GM10847 (cell line): ENCODE results near the gene OR5T3.

Experiments
- POLR2A ChIP-seq: IDR thresholded peaks from 2 replicates; pipeline ENCODE4 v1.6.1; 2011; ENCODE audit not compliant: insufficient read length; ENCODE audit errors: extremely low read depth

OR5T3 gene

DNA sequence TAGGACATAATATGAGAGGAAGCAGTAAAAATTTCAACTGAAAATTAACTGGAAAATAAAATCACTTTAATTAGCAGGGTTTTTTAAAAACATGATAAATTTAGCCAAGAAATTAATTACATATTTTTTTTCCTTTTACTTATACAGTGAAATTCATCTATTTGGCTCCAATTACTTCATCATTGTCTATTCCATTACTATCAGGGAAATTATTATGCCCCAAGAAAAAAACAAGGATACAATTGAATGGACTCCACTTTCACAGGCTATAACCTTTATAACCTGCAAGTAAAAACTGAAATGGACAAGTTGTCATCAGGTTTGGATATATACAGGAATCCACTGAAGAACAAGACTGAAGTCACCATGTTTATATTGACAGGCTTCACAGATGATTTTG lies at the start of gene OR5T3:
OR5T3 (plus strand) TSS at position 301 of the 400 bp plus-strand sequence; CDS start at position 301, 0 bp downstream.
- TF ChIP-seq POLR2A: no peak

- TF ChIP-seq POLR2A: no peak
Measured at GRCh38 chr11:56207790-56208189, 44.3 kb upstream of the OR5T3 start.

- TF ChIP-seq POLR2A: no peak
Measured at GRCh38 chr11:56214537-56214936, 37.5 kb upstream of the OR5T3 start.

GRCh38 chr11:56234155-56234554 lies 17.9 kb upstream of the OR5T3 start, which contains the start of gene OR5T2:
TSS of gene OR5T2 (minus strand) at chr11:56234255. CDS start at chr11:56233062, 1,193 bp downstream.
- TF ChIP-seq POLR2A: no peak

GRCh38 chr11:56271092-56271491 lies 19.0 kb downstream of the OR5T3 start:
- no peak for TF ChIP-seq POLR2A

GRCh38 chr11:56273854-56274253 lies 21.8 kb downstream of the OR5T3 start, which contains the start of gene OR5T1:
TSS of gene OR5T1 (plus strand) at chr11:56274154. CDS start at chr11:56275639, 1,485 bp downstream.
- no peak for TF ChIP-seq POLR2A

GRCh38 chr11:56292154-56292553 lies 40.1 kb downstream of the OR5T3 start, which contains the start of gene OR8H1:
TSS of gene OR8H1 (minus strand) at chr11:56292254. CDS start at chr11:56291062, 1,192 bp downstream.
- TF ChIP-seq POLR2A: no peak

- TF ChIP-seq POLR2A: no peak
Measured at GRCh38 chr11:56296898-56297297, 44.8 kb downstream of the OR5T3 start.
